Kidney epithelial cell (primary cell): ENCODE measurements around the gene LTBP1. TPM values are rescaled to one million over a fixed set of nuclear protein-coding genes. Genes with fewer than 3 reads are reported as not detected.

Experiments
- DNase-seq: peaks from one replicate; pipeline ENCODE4 v3.0.0-alpha.2; 2010; ENCODE audit warnings: low read depth
- H3K27me3 ChIP-seq: 2 replicates; pipeline ENCODE4 v1.6.0; 2011; ENCODE audit warnings: low read length; ENCODE audit not compliant: control insufficient read depth, insufficient read depth
- H3K36me3 ChIP-seq: 2 replicates; pipeline ENCODE4 v1.5.1; 2011; ENCODE audit warnings: low read length; ENCODE audit not compliant: control insufficient read depth, insufficient read depth
- H3K4me3 ChIP-seq: 2 replicates; pipeline ENCODE4 v1.5.1; 2011; ENCODE audit warnings: low read depth, mild to moderate bottlenecking, control low read depth, low read length
- CTCF ChIP-seq: IDR thresholded peaks from 2 replicates; pipeline ENCODE4 v1.5.1; 2011; ENCODE audit warnings: mild to moderate bottlenecking, moderate library complexity, low read length, control low read depth, inconsistent platforms; ENCODE audit not compliant: insufficient read depth, poor library complexity, severe bottlenecking
- total RNA-seq: library from RNA; depleted of rRNA; stranded (reverse); fragments of >200 nt; gene quantifications from 2 replicates; pipeline ENCODE4 v1.2.3, GENCODE V29; 2015

LTBP1 gene
- total RNA-seq, 1 donor from 2014 or later: 39.3 TPM

- no peak for DNase-seq
- no peak for TF ChIP-seq CTCF
- no peaks in the 10 kb centered on the region for H3K27me3 ChIP-seq
- no peaks in the 10 kb centered on the region for H3K36me3 ChIP-seq
- H3K4me3 ChIP-seq: no peak overlapping the region
These were observed 1.5 kb upstream of the LTBP1 start for GRCh38 chr2:32945286-32945685.

- DNase-seq: no peak
- no peaks in the 10 kb centered on the region for H3K27me3 ChIP-seq
- no peaks in the 10 kb centered on the region for H3K36me3 ChIP-seq
- no peak for TF ChIP-seq CTCF
- H3K4me3 ChIP-seq: peak overlapping the region; percentile 67
These were observed 327 bp downstream of the LTBP1 start for GRCh38 chr2:32947076-32947483.

- DNase-seq: no peak
- H3K27me3 ChIP-seq: no peaks in the 10 kb centered on the region
- no peaks in the 10 kb centered on the region for H3K36me3 ChIP-seq
- peak overlapping the region; percentile 67 for H3K4me3 ChIP-seq
- no peak for TF ChIP-seq CTCF
These were observed 861 bp downstream of the LTBP1 start for GRCh38 chr2:32947484-32948143.

GRCh38 chr2:32948266-32948665 lies 1.5 kb downstream of the LTBP1 start:
- H3K4me3 ChIP-seq: no peak overlapping the region
- no peaks in the 10 kb centered on the region for H3K36me3 ChIP-seq
- DNase-seq: no peak
- no peak for TF ChIP-seq CTCF
- H3K27me3 ChIP-seq: no peaks in the 10 kb centered on the region

GRCh38 chr2:32949260-32949659 lies 2.5 kb downstream of the LTBP1 start:
- Histone ChIP-seq H3K36me3 (no peaks in the 10 kb centered on the region), H3K4me3 (no peak overlapping the region), H3K27me3 (no peaks in the 10 kb centered on the region)
- no peak for DNase-seq
- no peak for TF ChIP-seq CTCF

GRCh38 chr2:32951672-32952071 lies 4.9 kb downstream of the LTBP1 start:
- TF ChIP-seq CTCF: no peak
- no peaks in the 10 kb centered on the region for H3K27me3 ChIP-seq
- H3K4me3 ChIP-seq: no peak overlapping the region
- no peak for DNase-seq
- H3K36me3 ChIP-seq: no peaks in the 10 kb centered on the region
